Endothelial cell (in vitro differentiated cells): ENCODE data around the gene ST3GAL2. TPM values are rescaled to one million over a fixed set of nuclear protein-coding genes. Genes with fewer than 3 reads are reported as not detected.
"Not testable (repeated sequence)": the region's sequence is repeated elsewhere in the genome, so short reads cannot be mapped to it uniquely, and the experiment has no call there.

ENCODE experiments used
- DNase-seq: peaks from one replicate; pipeline ENCODE4 v3.0.0; 2021; ENCODE audit warnings: low spot score
- H3K27ac Mint-ChIP-seq: one replicate; pipeline ENCODE4 v1.8.0; 2021; ENCODE audit warnings: mixed read lengths, inconsistent platforms; ENCODE audit not compliant: unreplicated experiment
- H3K27me3 Mint-ChIP-seq: one replicate; pipeline ENCODE4 v1.8.0; 2021; ENCODE audit warnings: mild to moderate bottlenecking, moderate library complexity, mixed read lengths, inconsistent platforms; ENCODE audit not compliant: unreplicated experiment
- H3K36me3 Mint-ChIP-seq: one replicate; pipeline ENCODE4 v1.8.0; 2021; ENCODE audit warnings: mild to moderate bottlenecking, low read depth, mixed read lengths, inconsistent platforms; ENCODE audit not compliant: unreplicated experiment
- H3K4me1 Mint-ChIP-seq: one replicate; pipeline ENCODE4 v1.8.0; 2021; ENCODE audit warnings: mild to moderate bottlenecking, mixed read lengths, inconsistent platforms; ENCODE audit not compliant: unreplicated experiment
- H3K4me3 Mint-ChIP-seq: one replicate; pipeline ENCODE4 v1.8.0; 2021; ENCODE audit warnings: mild to moderate bottlenecking, mixed read lengths, inconsistent platforms; ENCODE audit not compliant: unreplicated experiment
- H3K9me3 Mint-ChIP-seq: one replicate; pipeline ENCODE4 v1.8.0; 2021; ENCODE audit warnings: mixed read lengths, inconsistent platforms; ENCODE audit not compliant: unreplicated experiment
- total RNA-seq: library from RNA; stranded (reverse); fragmentation: NEBNext Ultra II Directional; extraction: Animal tissue kit (Norgen Biotek cat#: 25700); gene quantifications from one replicate; pipeline ENCODE4 v1.2.1, GENCODE V29; 2021; ENCODE audit not compliant: unreplicated experiment
- TF ChIP-seq, protein P1 (sequence below): fragments of 200-600 bp; sonication (generic); IDR thresholded peaks from one replicate; pipeline ENCODE4 v1.5.0; 2021; ENCODE audit warnings: antibody characterized with exemption; ENCODE audit not compliant: unreplicated experiment

The ST3GAL2 gene
- total RNA-seq, 1 donor from 2014 or later: 87.0 TPM

DNA sequence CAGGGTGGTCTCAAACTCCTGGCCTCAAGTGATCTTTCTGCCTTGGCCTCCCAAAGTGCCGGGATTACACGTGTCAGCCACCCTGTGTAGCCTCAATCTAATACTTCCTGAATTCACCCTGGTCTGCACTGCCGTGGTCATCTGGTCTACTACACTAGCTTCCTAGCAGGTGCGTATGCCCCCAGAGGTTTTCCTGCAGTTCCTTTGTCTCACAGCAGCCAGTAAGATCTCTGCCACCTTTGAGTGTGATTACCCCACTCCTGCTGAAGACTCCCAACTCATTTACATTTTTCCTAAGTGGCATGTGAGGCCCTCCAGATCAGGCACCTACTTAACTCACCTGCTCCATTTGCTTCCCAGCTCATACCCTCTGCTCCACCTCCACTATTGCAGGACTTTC, 97.3 kb downstream of the ST3GAL2 start:
- Mint-ChIP-seq H3K36me3 (peaks cover 3% of the 10 kb centered on the region), H3K4me1 (peaks cover 7% of the 10 kb centered on the region), H3K4me3 (no peak overlapping the region), H3K27ac (no peak overlapping the region), H3K27me3 (no peaks in the 10 kb centered on the region), H3K9me3 (no peaks in the 10 kb centered on the region)
- TF ChIP-seq, protein P1, sequence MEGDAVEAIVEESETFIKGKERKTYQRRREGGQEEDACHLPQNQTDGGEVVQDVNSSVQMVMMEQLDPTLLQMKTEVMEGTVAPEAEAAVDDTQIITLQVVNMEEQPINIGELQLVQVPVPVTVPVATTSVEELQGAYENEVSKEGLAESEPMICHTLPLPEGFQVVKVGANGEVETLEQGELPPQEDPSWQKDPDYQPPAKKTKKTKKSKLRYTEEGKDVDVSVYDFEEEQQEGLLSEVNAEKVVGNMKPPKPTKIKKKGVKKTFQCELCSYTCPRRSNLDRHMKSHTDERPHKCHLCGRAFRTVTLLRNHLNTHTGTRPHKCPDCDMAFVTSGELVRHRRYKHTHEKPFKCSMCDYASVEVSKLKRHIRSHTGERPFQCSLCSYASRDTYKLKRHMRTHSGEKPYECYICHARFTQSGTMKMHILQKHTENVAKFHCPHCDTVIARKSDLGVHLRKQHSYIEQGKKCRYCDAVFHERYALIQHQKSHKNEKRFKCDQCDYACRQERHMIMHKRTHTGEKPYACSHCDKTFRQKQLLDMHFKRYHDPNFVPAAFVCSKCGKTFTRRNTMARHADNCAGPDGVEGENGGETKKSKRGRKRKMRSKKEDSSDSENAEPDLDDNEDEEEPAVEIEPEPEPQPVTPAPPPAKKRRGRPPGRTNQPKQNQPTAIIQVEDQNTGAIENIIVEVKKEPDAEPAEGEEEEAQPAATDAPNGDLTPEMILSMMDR: no peak
- no peak for DNase-seq

DNA sequence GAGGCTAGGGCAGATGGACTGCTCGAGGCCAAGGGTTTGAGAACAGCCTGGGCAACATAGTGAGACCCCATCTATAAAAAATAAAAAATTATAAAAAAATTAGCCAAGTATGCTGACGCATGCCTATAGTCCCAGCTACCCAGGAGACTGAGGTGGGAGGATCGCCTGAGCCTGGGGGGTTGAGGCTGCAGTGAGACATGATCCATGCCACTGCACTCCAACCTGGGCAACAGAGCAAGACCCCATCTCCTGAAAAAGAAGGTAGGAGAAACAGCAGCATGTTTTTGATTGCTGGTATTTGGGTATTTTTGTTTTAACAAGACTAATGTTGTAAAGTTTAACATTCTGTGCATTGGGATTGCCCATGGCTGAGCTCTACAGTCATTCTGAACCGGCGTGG, 101.1 kb downstream of the ST3GAL2 start:
- TF ChIP-seq, protein P1: no peak
- DNase-seq: no peak
- Mint-ChIP-seq H3K4me1 (peaks cover 2% of the 10 kb centered on the region), H3K27ac (no peak overlapping the region), H3K27me3 (no peaks in the 10 kb centered on the region), H3K9me3 (no peaks in the 10 kb centered on the region), H3K36me3 (peaks cover 21% of the 10 kb centered on the region), H3K4me3 (no peak overlapping the region)

DNA sequence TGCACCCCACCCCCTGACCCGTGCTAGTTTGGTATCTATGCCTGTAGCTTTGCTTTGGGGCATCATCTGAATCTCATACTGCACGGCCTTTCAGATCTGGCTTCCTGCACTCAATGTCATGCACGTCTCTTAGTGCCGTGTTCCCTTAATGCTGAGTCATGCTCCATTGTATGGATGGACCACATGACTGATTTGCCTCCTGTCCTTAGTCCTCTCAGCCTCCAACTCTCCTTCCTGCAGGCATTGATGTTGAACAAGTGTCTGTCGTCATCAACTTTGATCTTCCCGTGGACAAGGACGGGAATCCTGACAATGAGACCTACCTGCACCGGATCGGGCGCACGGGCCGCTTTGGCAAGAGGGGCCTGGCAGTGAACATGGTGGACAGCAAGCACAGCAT, 106.2 kb downstream of the ST3GAL2 start:
- H3K4me1 Mint-ChIP-seq, DNase-seq, H3K4me3 Mint-ChIP-seq, H3K27me3 Mint-ChIP-seq, H3K9me3 Mint-ChIP-seq, H3K27ac Mint-ChIP-seq: not testable (repeated sequence)
- H3K36me3 Mint-ChIP-seq: peaks cover 35% of the 10 kb centered on the region

DNA sequence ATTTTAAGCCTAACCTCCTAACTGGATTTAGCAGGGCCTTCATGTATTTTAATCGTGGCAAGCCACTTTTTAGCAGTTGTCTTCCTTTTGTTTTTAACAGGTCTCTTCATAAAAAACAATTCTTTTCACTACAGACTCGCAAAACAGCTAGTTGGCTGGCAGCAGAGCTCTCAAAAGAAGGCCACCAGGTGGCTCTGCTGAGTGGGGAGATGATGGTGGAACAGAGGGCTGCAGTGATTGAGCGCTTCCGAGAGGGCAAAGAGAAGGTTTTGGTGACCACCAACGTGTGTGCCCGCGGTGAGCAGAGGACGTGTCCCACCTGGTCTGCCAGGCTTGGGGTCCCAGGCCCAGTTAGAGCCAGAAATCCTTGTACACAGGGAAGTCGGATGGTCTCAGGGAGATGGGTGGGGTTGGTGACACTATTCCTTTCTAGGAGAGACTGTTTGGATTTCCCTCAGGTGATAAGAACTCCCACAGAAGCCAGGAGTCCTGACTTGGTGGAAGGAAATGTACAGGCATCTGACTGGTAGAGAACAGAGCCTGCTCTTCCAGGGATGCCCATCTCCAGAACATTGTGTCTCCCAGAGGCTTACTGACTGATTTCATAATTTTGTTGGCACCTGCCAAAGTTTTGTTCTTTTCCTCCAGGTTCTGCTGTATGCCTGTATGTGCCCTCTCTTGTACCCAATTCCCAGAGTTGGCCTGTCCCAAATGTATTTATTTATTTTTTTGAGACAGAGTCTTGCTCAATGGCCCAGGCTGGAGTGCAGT, 107.1 kb downstream of the ST3GAL2 start:
- H3K27ac Mint-ChIP-seq: no peak overlapping the region
- no peaks in the 10 kb centered on the region for H3K4me1 Mint-ChIP-seq
- H3K36me3 Mint-ChIP-seq: peaks cover 35% of the 10 kb centered on the region
- no peaks in the 10 kb centered on the region for H3K9me3 Mint-ChIP-seq
- no peak overlapping the region for H3K4me3 Mint-ChIP-seq
- peak; percentile 14 for DNase-seq
- H3K27me3 Mint-ChIP-seq: no peaks in the 10 kb centered on the region
- TF ChIP-seq, protein P1: peak; percentile 25

DNA sequence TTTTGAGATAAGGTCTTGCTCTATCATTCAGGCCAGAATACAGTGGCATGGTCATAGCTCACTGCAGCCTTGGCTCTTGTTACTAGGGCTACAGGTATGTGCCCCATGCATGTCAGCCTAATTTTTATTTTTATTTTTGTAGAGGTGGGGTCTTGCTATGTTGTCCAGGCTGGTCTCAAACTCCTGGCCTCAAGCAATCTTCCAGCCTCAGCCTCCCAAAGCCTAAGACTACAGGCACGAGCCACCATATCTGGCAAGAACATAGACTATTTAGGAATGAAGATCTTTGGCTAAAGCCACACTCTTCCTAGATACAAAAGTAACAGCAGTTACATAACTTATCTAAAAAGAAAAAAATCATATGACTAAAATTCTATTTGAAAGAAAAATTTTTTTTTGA, 107.8 kb downstream of the ST3GAL2 start:
- H3K4me1 Mint-ChIP-seq: no peaks in the 10 kb centered on the region
- no peak for DNase-seq
- H3K36me3 Mint-ChIP-seq: peaks cover 35% of the 10 kb centered on the region
- TF ChIP-seq, protein P1: no peak
- no peak overlapping the region for H3K27ac Mint-ChIP-seq
- H3K4me3 Mint-ChIP-seq: no peak overlapping the region
- no peaks in the 10 kb centered on the region for H3K9me3 Mint-ChIP-seq
- H3K27me3 Mint-ChIP-seq: no peaks in the 10 kb centered on the region

Other genes starting within 250 kb of the ST3GAL2 start
- gene EXOSC6, start 187.2 kb downstream of the ST3GAL2 start, total RNA-seq: 25.1 TPM
- gene AARS1, start 149.6 kb downstream of the ST3GAL2 start, total RNA-seq: 60.4 TPM
- gene DDX19B, start 139.9 kb downstream of the ST3GAL2 start, total RNA-seq: 37.1 TPM
- gene DDX19A, start 92.2 kb downstream of the ST3GAL2 start, total RNA-seq: 35.3 TPM
- 14.7 TPM for gene FCSK, start 15.5 kb upstream of the ST3GAL2 start, total RNA-seq
- gene COG4, start 84.5 kb upstream of the ST3GAL2 start, total RNA-seq: 64.1 TPM
- 228 TPM for gene SF3B3, start 84.7 kb upstream of the ST3GAL2 start, total RNA-seq
- 1.6 TPM for gene IL34, start 207.5 kb upstream of the ST3GAL2 start, total RNA-seq
- gene MTSS2, start 247.0 kb upstream of the ST3GAL2 start, total RNA-seq: 82.6 TPM